GM18498 (cell line): ENCODE data around the gene UPP2.

ENCODE experiments used
- ATAC-seq: cut with Tn5 transposase; IDR thresholded peaks from one replicate; pipeline ENCODE4 v1.9.1; 2021; ENCODE audit warnings: mild to moderate bottlenecking, moderate library complexity; ENCODE audit not compliant: unreplicated experiment

UPP2 gene

GRCh38 chr2:158135096-158135495 is 33.4 kb downstream of the UPP2 start:
- ATAC-seq: no peak

DNA sequence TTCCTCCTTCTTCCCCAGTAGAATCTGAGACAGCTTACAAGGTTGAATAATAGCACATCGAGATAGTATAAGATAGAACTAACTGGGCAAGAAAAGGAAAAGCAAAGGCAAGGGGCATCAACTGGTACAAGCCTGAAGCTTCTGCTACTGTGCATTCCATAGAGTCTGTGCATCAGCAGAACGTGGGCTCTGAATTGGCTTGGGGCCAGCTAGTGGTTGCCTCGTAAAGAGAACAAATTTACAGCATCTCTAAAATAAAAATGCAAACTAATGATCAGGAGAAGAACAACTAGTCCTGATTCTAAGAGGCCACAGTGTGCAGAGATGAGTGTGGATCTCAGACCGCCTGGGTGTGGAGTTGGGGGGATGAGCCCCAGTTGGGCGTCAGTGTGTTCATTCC is 36.6 kb downstream of the UPP2 start:
- ATAC-seq: no peak

DNA sequence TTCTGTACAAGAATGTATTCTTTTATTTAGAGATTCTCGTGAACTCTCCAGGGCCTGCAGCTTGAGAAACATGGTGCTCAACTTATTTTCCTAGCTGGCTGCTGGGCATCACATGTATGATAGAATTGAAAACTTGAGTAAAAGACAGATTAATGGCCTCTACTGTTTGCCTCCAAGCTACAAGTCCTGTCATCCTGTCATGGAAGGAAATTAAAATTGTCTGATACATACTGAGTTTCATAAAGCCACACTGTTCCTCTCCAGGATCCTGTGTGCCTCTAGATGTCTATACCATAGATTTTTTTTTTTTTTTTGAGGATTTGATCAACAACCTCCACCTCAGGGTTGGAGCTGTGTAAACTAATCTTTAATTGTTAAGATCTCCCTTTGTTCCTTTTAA is 38.5 kb downstream of the UPP2 start:
- no peak for ATAC-seq

DNA sequence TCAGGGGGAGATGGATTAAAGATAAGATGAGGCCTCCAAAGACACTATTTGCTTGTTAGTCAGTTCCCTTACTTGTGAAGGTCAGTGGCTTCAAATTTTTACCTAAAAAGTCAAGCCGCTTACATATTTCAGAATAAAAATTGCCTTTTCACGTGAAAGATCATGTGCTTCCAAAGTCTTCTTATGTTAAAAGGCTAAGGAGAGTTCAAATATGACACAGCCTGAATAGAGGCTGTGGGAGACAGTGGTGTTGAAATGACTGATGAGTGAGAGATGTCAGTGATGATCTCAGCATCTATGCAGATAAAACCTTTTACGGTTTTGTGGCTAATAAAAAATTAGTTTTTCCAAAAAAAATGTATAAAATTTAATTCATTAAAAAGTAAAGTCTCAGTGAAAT is 40.5 kb downstream of the UPP2 start:
- ATAC-seq: no peak

DNA sequence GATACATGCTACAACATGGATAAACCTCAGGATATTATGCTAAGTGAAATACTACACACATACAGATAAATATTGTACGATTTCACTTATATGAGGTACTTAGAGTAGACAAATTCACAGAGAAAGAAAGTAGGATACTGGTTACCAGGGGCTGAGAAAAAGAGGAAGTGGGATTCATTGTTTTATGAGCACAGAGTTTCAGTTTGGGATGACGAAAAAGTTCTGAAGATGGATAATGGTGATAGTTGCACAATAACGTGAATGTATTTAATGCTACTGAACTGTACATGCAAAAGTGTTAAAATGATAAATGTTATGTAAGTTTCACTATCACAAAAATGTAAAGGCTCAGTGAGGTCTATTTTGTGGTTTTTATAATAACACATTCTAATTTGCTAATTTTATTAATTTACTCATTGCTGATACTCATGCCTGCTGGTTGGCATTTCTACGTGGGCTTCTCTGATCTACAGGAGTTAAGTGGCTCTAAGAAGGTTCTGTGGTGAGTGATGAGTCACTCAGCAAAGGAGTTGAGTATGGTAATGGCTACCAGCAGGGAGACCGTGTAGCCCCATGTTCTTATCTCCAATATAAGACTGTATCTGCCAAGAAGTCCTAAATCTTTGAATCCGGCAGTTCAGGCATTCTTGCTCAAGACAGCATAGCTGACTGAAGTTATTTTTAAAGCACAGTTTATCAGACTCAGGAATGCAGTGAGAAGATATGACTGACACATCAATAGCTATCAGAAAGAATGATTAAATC is 41.1 kb downstream of the UPP2 start:
- no peak for ATAC-seq

GRCh38 chr2:158143703-158144360 is 42.2 kb downstream of the UPP2 start:
- ATAC-seq: no peak

DNA sequence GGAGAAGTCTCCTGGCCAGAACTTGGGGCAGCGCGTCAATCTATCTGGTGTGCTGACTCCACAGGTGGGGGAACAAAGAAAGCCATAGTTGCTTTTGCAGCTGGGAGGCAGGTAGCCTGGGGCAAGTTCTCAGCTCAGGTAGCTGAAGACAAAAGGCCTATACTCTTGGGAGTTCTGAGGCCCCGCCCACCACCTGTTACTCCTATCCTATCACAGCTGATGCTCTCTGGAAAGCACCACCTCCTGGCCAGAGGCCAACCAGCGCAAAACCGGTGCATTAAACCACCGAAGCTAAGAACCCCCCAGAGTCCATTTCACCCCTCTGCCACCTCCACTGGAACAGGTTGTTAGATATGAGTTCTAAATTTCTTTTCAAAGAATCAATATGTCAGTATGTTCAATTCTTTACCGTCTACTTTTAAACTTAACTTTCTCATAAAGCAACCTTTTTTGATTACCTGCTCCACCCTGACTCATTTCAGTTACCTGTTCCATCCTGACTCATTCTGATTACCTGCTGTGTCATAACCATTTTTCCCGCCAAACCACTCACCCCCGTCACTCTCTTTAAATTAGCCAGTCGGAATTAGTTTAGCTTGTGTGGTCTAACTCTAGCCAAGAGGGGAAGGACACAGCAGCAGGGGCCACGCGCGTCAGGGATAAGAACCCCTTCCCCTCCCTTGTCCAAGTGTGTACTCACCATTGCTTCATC is 43.4 kb downstream of the UPP2 start:
- ATAC-seq: no peak

GRCh38 chr2:158153270-158154015 is 51.8 kb downstream of the UPP2 start:
- ATAC-seq: no peak

DNA sequence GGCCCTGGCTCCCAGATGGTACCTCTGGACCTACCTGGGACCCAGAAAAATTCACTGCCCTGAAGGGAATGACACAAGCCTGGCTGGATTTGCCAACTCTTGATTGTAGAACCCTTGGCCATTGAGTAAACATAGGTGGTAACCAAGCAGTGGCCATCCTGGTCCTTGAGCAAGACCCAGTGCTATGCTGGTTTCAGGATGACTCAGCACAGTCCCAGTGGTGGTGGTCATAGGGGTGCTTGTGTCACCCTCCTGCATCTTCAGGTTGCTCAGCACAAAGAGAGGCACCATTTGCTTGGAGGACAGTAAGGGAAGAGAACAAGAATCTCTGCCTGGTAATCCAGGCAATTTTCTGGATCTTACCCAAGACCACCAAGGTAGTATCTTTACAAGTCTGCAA is 52.9 kb downstream of the UPP2 start:
- no peak for ATAC-seq

GRCh38 chr2:158172719-158173118 is 71.0 kb downstream of the UPP2 start:
- no peak for ATAC-seq

GRCh38 chr2:158174495-158174894 is 72.8 kb downstream of the UPP2 start:
- no peak for ATAC-seq

DNA sequence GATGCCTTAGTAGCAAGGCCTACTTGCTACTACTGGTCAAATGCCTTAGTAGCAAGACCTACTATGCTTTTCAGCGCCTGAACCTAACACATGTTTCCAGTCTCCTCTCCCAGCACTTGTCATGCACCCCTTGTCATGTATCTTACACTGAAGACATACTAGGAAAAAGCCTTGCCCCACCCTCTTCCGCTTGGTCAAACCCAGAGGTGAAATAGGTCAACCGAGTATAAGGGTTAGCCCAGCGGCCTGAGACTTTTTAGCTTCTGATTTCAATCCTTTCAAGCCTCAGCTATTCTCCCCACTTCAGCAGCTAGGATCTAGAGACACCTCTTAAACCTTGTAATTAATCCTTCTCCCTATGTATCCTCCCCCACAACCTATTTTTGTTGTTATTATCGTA is 73.3 kb downstream of the UPP2 start:
- ATAC-seq: no peak

- no peak for ATAC-seq
Measured at GRCh38 chr2:158178646-158179045, 77.0 kb downstream of the UPP2 start.

DNA sequence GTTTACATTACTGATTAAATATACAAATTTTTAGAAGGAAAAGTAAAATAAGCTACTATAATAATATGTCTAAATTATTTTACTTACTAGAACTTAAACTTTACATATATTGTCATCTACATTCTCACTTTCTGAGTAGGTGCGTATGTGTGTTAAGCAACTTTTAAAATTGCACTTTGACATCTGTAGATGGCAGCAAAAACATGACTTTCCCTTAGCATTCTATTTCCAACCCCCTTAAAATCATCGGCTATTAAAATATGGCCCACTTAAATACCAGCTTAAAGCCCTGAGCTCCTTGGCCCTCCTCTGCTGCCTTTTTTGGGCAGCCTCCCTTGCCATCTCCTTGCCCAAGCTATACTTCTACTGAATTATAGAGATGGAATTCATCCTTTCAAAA is 78.0 kb downstream of the UPP2 start:
- no peak for ATAC-seq

DNA sequence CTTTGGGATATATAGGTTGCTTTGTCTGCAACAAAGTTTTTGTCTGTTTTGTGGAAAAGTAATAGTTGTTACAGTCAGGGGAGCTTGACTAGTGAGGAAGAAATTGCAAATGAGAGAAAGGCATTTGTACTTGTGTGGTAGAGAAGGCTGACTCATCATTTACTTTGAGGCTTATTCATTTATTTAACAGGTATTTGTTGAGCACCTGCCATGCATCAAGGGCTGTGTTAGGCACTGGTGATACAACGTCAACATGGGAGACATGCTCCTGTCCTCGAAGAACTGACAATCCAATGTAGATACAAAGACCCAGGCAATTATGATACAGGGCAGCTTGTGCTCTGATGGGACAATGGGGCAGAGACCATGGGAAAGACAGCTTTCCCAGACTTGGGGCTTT is 79.5 kb downstream of the UPP2 start:
- no peak for ATAC-seq

DNA sequence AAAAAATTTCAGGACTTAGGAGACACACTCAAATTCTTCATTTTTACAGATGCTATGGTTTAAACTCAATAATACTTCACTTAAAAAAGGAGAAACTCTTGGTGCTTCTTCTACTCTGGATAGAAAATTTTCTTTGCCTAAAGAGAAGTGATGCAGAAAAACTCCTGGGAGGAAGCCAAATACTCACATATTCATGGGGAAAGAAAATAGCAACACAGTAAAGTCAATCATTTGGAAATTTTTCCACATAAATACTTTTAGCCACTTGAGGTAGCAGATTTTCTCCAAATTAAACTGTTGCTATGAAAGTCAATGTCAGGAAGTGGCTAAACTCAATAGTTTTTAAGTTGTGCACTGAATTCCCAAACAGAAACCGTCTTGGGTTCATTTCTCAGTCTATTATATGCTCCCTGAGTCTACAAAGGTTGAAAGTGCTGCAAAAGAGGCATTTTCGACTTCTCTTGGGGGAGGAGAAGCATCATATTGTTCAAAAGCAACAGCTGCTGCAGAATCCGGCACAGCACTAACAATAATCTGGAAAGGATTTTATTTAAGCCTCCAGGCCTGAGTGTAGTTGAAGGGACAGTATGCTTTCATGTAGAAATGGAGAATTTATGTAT is 81.1 kb downstream of the UPP2 start:
- ATAC-seq: no peak

GRCh38 chr2:158184001-158184400 is 82.3 kb downstream of the UPP2 start:
- no peak for ATAC-seq

GRCh38 chr2:158184556-158185343 is 83.1 kb downstream of the UPP2 start:
- ATAC-seq: no peak
